ENCODE data around the gene INSRR. TPM values are rescaled to one million over a fixed set of nuclear protein-coding genes. Genes with fewer than 3 reads are reported as not detected.

INSRR gene
- total RNA-seq, 1 experiment from 2014 or later = not detected

GRCh38 chr1:156884560-156885184 is 25.8 kb upstream of the INSRR start:
- Mint-ChIP-seq H3K9me3 (ENCODE audit: unreplicated experiment) (no peaks in the 10 kb centered on the region), H3K4me1 (ENCODE audit: insufficient read depth, unreplicated experiment) (no peaks in the 10 kb centered on the region), H3K27ac (ENCODE audit: low read depth, unreplicated experiment) (no peak overlapping the region), H3K36me3 (ENCODE audit: insufficient read depth, unreplicated experiment) (no peaks in the 10 kb centered on the region), H3K27me3 (ENCODE audit: insufficient read depth, unreplicated experiment) (peaks cover 74% of the 10 kb centered on the region), H3K4me3 (ENCODE audit: unreplicated experiment) (no peak overlapping the region)
- DNase-seq (ENCODE audit: unreplicated experiment) = no peak
- no TSS peak for BruUV-seq (replicated peaks)
- intact Hi-C loops (cut with micrococcal nuclease) = no loop called here
- ChIA-PET CTCF (interaction anchor here (0.6 to 14.2 kb wide), 16 partner anchors 6 to 439 kb away, joined by 3 to 284 read pairs (median 4); partner anchors contain the start of genes INSRR, NTRK1 and PEAR1), POLR2A (interaction anchor here (0.6 to 0.9 kb wide), 2 partner anchors 58 to 193 kb away, joined by 3 read pairs; no protein-coding TSS in a partner anchor)
- no peak for TF ChIP-seq CTCF (IDR thresholded peaks at IDR 0.05; ENCODE audit: unreplicated experiment)

- Mint-ChIP-seq H3K4me1 (ENCODE audit: insufficient read depth, unreplicated experiment) (no peaks in the 10 kb centered on the region), H3K9me3 (ENCODE audit: unreplicated experiment) (no peaks in the 10 kb centered on the region), H3K4me3 (ENCODE audit: unreplicated experiment) (no peak overlapping the region), H3K27ac (ENCODE audit: low read depth, unreplicated experiment) (no peak overlapping the region), H3K36me3 (ENCODE audit: insufficient read depth, unreplicated experiment) (no peaks in the 10 kb centered on the region), H3K27me3 (ENCODE audit: insufficient read depth, unreplicated experiment) (peaks cover 76% of the 10 kb centered on the region)
- ChIA-PET POLR2A (no interaction called here), CTCF (interaction anchor here (0.6 to 14.2 kb wide), 13 partner anchors 7 to 206 kb away, joined by 3 to 284 read pairs (median 3); partner anchors contain the start of genes INSRR, NTRK1 and PEAR1)
- BruUV-seq (replicated peaks) = no TSS peak
- TF ChIP-seq CTCF (IDR thresholded peaks at IDR 0.05; ENCODE audit: unreplicated experiment) = no peak
- intact Hi-C loops (cut with micrococcal nuclease) = no loop called here
- DNase-seq (ENCODE audit: unreplicated experiment) = no peak
These were observed 25.0 kb upstream of the INSRR start for GRCh38 chr1:156883919-156884318.

- ChIA-PET CTCF (interaction anchor here (0.7 to 14.2 kb wide), 6 partner anchors 9 to 86 kb away, joined by 3 to 284 read pairs (median 3); partner anchors contain the start of gene PEAR1), POLR2A (no interaction called here)
- H3K9me3 Mint-ChIP-seq (ENCODE audit: unreplicated experiment) = no peaks in the 10 kb centered on the region
- intact Hi-C loops (cut with micrococcal nuclease) = no loop called here
- DNase-seq (ENCODE audit: unreplicated experiment) = no peak
- TF ChIP-seq CTCF (IDR thresholded peaks at IDR 0.05; ENCODE audit: unreplicated experiment) = no peak
- no TSS peak for BruUV-seq (replicated peaks)
- no peaks in the 10 kb centered on the region for H3K36me3 Mint-ChIP-seq (ENCODE audit: insufficient read depth, unreplicated experiment)
- no peak overlapping the region for H3K27ac Mint-ChIP-seq (ENCODE audit: low read depth, unreplicated experiment)
- peaks cover 79% of the 10 kb centered on the region for H3K27me3 Mint-ChIP-seq (ENCODE audit: insufficient read depth, unreplicated experiment)
- H3K4me1 Mint-ChIP-seq (ENCODE audit: insufficient read depth, unreplicated experiment) = no peaks in the 10 kb centered on the region
- H3K4me3 Mint-ChIP-seq (ENCODE audit: unreplicated experiment) = no peak overlapping the region
These were observed 23.6 kb upstream of the INSRR start for GRCh38 chr1:156882543-156882942.

- ChIA-PET POLR2A (no interaction called here), CTCF (interaction anchor here (1.0 to 14.2 kb wide), 6 partner anchors 9 to 192 kb away, joined by 4 to 284 read pairs (median 4); partner anchors contain the start of gene PEAR1)
- H3K27me3 Mint-ChIP-seq (ENCODE audit: insufficient read depth, unreplicated experiment) = peaks cover 70% of the 10 kb centered on the region
- H3K4me1 Mint-ChIP-seq (ENCODE audit: insufficient read depth, unreplicated experiment) = no peaks in the 10 kb centered on the region
- no peak overlapping the region for H3K27ac Mint-ChIP-seq (ENCODE audit: low read depth, unreplicated experiment)
- H3K9me3 Mint-ChIP-seq (ENCODE audit: unreplicated experiment) = no peaks in the 10 kb centered on the region
- intact Hi-C loops (cut with micrococcal nuclease) = no loop called here
- no peak for DNase-seq (ENCODE audit: unreplicated experiment)
- TF ChIP-seq CTCF (IDR thresholded peaks at IDR 0.05; ENCODE audit: unreplicated experiment) = no peak
- no peaks in the 10 kb centered on the region for H3K36me3 Mint-ChIP-seq (ENCODE audit: insufficient read depth, unreplicated experiment)
- no peak overlapping the region for H3K4me3 Mint-ChIP-seq (ENCODE audit: unreplicated experiment)
- no TSS peak for BruUV-seq (replicated peaks)
These were observed 22.7 kb upstream of the INSRR start for GRCh38 chr1:156881663-156882062.
